ENCODE results near the gene ARHGEF10L.
"Not testable (repeated sequence)": the region's sequence is repeated elsewhere in the genome, so short reads cannot be mapped to it uniquely, and the experiment has no call there.

ARHGEF10L gene

DNA sequence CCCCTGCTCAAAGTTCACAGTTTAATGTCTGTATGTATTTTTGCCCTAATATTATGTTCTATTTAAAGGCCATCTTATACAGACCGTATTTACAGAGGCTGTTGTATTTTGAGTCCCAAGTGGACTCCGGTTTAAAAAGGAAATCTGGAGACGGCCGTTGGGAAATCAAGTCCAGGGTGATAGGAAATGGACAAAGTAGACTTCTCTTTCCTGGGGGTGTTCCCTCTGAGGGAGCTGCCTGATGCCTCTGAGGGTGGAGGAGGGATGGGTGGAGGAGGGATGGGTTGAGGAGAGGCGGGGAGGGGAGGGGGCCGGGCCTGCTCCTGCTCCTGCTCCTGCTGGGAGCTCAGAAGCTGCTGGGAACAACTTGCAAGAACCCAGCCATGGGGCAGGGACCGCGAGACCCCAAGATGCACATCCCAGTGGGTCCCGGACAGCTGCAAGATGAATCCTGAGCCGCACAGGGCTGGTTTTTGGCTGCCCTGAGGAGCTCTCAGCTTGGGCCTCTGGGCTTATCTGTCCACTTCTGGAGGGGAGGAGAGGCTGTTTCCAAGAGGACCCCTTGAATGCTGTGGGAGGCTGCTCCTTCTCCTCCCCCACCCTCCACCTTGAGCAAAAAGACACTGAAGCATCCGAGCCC, 203.6 kb downstream of the ARHGEF10L start:
- H3K4me3 ChIP-seq (ENCODE audit: low read depth, low read length): no peak overlapping the region
- DNase-seq (ENCODE audit: low read depth): no peak
- TF ChIP-seq, protein P1, sequence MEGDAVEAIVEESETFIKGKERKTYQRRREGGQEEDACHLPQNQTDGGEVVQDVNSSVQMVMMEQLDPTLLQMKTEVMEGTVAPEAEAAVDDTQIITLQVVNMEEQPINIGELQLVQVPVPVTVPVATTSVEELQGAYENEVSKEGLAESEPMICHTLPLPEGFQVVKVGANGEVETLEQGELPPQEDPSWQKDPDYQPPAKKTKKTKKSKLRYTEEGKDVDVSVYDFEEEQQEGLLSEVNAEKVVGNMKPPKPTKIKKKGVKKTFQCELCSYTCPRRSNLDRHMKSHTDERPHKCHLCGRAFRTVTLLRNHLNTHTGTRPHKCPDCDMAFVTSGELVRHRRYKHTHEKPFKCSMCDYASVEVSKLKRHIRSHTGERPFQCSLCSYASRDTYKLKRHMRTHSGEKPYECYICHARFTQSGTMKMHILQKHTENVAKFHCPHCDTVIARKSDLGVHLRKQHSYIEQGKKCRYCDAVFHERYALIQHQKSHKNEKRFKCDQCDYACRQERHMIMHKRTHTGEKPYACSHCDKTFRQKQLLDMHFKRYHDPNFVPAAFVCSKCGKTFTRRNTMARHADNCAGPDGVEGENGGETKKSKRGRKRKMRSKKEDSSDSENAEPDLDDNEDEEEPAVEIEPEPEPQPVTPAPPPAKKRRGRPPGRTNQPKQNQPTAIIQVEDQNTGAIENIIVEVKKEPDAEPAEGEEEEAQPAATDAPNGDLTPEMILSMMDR (conservative IDR thresholded peaks at IDR 0.05; ENCODE audit: low read depth, low read length): no peak

DNA sequence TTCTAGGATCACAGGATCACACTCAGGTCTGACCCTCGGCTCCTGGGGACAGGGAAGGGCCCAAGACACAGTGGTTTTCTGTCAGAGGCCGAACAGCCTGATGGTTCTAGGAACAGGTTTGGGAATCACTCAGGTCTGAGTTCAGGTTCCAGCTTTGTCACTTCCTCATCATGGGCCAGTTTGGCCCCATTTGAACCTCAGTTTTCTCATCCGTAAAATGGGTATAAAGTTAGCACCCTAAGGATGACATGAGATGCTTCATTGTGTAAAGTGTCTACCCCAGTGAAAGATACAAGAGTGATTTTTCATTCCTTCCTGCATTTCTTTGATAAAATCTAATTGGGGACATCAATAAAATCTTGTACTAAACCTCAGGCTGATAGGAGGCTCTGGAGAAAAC, 204.4 kb downstream of the ARHGEF10L start:
- DNase-seq (ENCODE audit: low read depth): no peak
- TF ChIP-seq, protein P1 (conservative IDR thresholded peaks at IDR 0.05; ENCODE audit: low read depth, low read length): no peak
- no peak overlapping the region for H3K4me3 ChIP-seq (ENCODE audit: low read depth, low read length)

DNA sequence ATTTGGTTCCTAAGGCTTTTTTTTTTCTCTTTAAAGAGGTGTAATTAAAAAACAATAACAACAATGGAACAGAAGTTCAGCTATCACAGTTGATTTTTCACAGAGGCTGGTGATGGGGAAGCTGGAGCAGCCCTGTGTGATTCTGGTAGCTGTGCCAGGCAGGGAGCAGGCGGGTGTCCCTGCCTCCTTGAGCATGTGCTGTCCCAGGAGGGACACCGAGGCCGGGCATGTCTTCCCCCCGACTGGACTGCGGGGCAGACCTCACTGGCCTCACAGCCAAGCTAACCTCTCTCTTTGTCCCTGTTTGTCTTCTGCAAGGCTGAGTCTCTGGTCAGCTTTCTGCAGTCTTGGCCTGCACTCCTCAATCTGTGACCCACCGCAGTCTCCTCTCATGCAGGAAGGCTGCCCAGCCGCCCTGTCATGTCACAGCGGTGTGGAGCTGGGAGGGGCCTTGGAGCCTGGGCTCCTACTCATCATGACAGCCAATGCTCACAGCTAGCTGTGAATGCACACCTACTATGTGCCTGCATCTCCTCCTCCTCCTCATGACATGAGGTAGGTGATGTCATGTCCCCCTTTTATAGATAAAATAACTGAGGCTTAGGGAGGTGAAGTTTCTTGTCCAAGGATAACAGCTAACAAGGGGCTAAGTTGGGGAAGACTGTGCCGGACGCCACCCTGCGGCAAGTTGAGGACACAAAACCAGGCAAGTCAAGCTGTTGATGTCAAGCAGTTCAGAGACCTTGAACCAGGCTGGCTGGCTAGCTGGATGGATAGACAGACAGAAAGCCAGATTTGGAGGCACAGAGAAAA, 205.4 kb downstream of the ARHGEF10L start:
- TF ChIP-seq, protein P1 (conservative IDR thresholded peaks at IDR 0.05; ENCODE audit: low read depth, low read length): peak; percentile 14
- DNase-seq (ENCODE audit: low read depth): no peak
- no peak overlapping the region for H3K4me3 ChIP-seq (ENCODE audit: low read depth, low read length)

DNA sequence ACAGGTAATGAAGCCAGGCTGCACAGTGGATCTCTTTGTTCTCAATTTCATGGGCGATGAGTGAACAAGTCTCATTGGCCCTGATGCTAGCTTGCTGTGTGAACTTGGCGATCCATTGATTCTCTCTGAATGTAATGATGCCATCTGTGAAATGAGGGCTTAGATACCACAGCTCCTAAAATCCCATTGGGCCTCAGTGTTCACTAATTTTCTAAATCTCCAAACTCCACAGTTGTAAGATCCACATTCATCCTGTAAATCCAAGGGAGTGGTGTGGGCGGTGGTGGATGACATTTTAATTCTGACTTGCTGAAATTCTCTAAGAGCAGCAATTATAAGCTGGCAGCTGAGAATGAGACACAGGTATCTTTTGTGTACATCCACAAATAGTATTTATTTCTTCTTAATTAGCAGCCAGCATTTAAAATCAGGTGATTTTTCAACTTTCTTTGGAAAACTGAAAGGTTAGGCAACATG, 206.0 kb downstream of the ARHGEF10L start:
- DNase-seq (ENCODE audit: low read depth): no peak
- H3K4me3 ChIP-seq (ENCODE audit: low read depth, low read length): no peak overlapping the region
- TF ChIP-seq, protein P1 (conservative IDR thresholded peaks at IDR 0.05; ENCODE audit: low read depth, low read length): no peak

DNA sequence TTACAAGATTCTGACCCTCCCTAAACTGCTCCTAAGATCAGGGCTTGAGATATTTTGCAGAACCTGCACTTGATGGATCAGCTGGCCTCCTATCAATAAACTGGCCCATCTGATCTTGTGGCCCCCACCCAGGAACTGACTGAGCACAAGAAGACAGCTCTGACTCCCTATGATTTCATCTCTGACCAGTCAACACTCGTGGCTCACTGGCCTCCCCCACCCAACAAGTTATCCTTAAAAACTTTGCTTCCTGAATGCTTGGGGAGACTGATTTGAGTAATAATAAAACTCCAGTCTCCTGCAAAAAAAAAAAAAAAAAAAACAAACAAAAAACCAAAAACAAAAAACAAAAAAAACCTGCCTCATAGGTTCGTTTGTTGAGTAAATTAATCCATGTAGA, 206.8 kb downstream of the ARHGEF10L start:
- H3K4me3 ChIP-seq (ENCODE audit: low read depth, low read length); DNase-seq (ENCODE audit: low read depth): not testable (repeated sequence)

DNA sequence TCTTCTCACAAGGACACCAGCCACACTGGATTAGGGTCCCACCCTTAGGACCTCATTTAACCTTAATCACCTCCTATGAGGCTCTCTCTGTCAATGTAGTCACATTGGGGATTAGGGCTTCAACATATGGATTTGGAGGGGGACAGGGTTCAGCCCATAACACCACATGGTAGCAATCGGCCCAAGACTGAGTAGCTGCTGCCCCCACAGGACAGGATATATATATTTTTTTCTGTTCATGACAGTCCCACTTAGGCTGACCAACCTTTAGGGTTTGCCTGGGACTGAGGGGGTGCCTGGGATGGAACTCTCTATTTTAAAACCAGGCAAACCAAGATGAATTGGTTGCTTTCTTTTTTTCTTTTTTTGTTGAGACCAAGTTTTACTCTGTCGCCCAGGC, 207.4 kb downstream of the ARHGEF10L start:
- no peak overlapping the region for H3K4me3 ChIP-seq (ENCODE audit: low read depth, low read length)
- no peak for DNase-seq (ENCODE audit: low read depth)
- TF ChIP-seq, protein P1 (conservative IDR thresholded peaks at IDR 0.05; ENCODE audit: low read depth, low read length): no peak

All from choroid plexus epithelial cell (primary cell).